Stimulated activated CD4-positive, alpha-beta T cell treated with anti-CD3 and anti-CD28 coated beads, Interleukin-2, amount 100 ng/mL, for 48 hours (primary cell): ENCODE measurements around the gene ZCCHC7.

Experiments
- DNase-seq, 2 donors: peaks; one replicate each; pipeline ENCODE4 v3.0.0-alpha.2; 2020

Gene ZCCHC7

GRCh38 chr9:37212435-37212834 is 92.1 kb downstream of the ZCCHC7 start:
- no peak for DNase-seq

- DNase-seq: no peak
These were observed 95.0 kb downstream of the ZCCHC7 start for GRCh38 chr9:37215381-37215780.

- no peak for DNase-seq
These were observed 95.5 kb downstream of the ZCCHC7 start for GRCh38 chr9:37215830-37216229.

GRCh38 chr9:37217161-37217560 is 96.8 kb downstream of the ZCCHC7 start:
- no peak for DNase-seq

- DNase-seq: no peak
These were observed 98.5 kb downstream of the ZCCHC7 start for GRCh38 chr9:37218800-37219425.

- no peak for DNase-seq
These were observed 100.6 kb downstream of the ZCCHC7 start for GRCh38 chr9:37220971-37221370.

GRCh38 chr9:37221489-37222106 is 101.2 kb downstream of the ZCCHC7 start:
- no peak for DNase-seq

GRCh38 chr9:37229455-37229854 is 109.1 kb downstream of the ZCCHC7 start:
- no peak for DNase-seq

- no peak for DNase-seq
These were observed 109.6 kb downstream of the ZCCHC7 start for GRCh38 chr9:37229882-37230482.

- DNase-seq: no peak
These were observed 116.4 kb downstream of the ZCCHC7 start for GRCh38 chr9:37236822-37237221.

GRCh38 chr9:37238122-37238521 is 117.7 kb downstream of the ZCCHC7 start:
- DNase-seq: no peak

GRCh38 chr9:37239224-37239859 is 119.0 kb downstream of the ZCCHC7 start:
- DNase-seq: no peak

GRCh38 chr9:37239921-37240320 is 119.5 kb downstream of the ZCCHC7 start:
- no peak for DNase-seq

GRCh38 chr9:37241340-37241739 is 121.0 kb downstream of the ZCCHC7 start:
- no peak for DNase-seq

GRCh38 chr9:37242089-37242488 is 121.7 kb downstream of the ZCCHC7 start:
- no peak for DNase-seq

- no peak for DNase-seq
These were observed 123.4 kb downstream of the ZCCHC7 start for GRCh38 chr9:37243588-37244345.

GRCh38 chr9:37246826-37247225 is 126.5 kb downstream of the ZCCHC7 start:
- no peak for DNase-seq

GRCh38 chr9:37248651-37249163 is 128.3 kb downstream of the ZCCHC7 start:
- DNase-seq: no peak

- no peak for DNase-seq
These were observed 131.1 kb downstream of the ZCCHC7 start for GRCh38 chr9:37251452-37251851.

- no peak for DNase-seq
These were observed 133.1 kb downstream of the ZCCHC7 start for GRCh38 chr9:37253377-37253937.

- no peak for DNase-seq
These were observed 134.8 kb downstream of the ZCCHC7 start for GRCh38 chr9:37255187-37255586.
